Parathyroid adenoma (tissue), 2 donors: Measurements from ENCODE around the gene SFXN5.

Source experiments
- H2AFZ ChIP-seq: fragments of 300-600 bp; sonication (generic); one replicate; pipeline ENCODE4 v1.7.0; 2017; ENCODE audit warnings: antibody characterized with exemption, mild to moderate bottlenecking
- H3K27ac ChIP-seq: fragments of 300-600 bp; sonication (generic); one replicate; pipeline ENCODE4 v1.7.0; 2017
- H3K27me3 ChIP-seq: fragments of 300-600 bp; sonication (generic); one replicate; pipeline ENCODE4 v1.7.0; 2017; ENCODE audit warnings: low read length; ENCODE audit not compliant: control insufficient read depth, insufficient read depth
- H3K36me3 ChIP-seq: fragments of 300-600 bp; sonication (generic); one replicate; pipeline ENCODE4 v1.7.0; 2017; ENCODE audit warnings: low read length; ENCODE audit not compliant: control insufficient read depth, insufficient read depth
- H3K4me1 ChIP-seq: fragments of 300-600 bp; sonication (generic); one replicate; pipeline ENCODE4 v1.7.0; 2017; ENCODE audit warnings: control low read depth
- H3K4me2 ChIP-seq: fragments of 300-600 bp; sonication (generic); one replicate; pipeline ENCODE4 v1.7.0; 2017; ENCODE audit warnings: low read length
- H3K4me3 ChIP-seq: fragments of 300-600 bp; sonication (generic); one replicate; pipeline ENCODE4 v1.7.0; 2017; ENCODE audit warnings: low read depth, low read length
- H3K79me2 ChIP-seq: fragments of 300-600 bp; sonication (generic); one replicate; pipeline ENCODE4 v1.7.0; 2017; ENCODE audit warnings: control low read depth
- H3K9ac ChIP-seq: fragments of 300-600 bp; sonication (generic); one replicate; pipeline ENCODE4 v1.7.0; 2017; ENCODE audit warnings: mild to moderate bottlenecking
- H3K9me3 ChIP-seq: fragments of 300-600 bp; sonication (generic); one replicate; pipeline ENCODE4 v1.7.0; 2017; ENCODE audit warnings: low read length; ENCODE audit not compliant: control insufficient read depth
- TF ChIP-seq, protein P1 (sequence below): fragments of 300-600 bp; sonication (generic); IDR thresholded peaks from one replicate; pipeline ENCODE4 v1.7.0; 2017; ENCODE audit warnings: antibody characterized with exemption, mild to moderate bottlenecking
- donor health status: primary hyperparathyroidism.

The SFXN5 gene

DNA sequence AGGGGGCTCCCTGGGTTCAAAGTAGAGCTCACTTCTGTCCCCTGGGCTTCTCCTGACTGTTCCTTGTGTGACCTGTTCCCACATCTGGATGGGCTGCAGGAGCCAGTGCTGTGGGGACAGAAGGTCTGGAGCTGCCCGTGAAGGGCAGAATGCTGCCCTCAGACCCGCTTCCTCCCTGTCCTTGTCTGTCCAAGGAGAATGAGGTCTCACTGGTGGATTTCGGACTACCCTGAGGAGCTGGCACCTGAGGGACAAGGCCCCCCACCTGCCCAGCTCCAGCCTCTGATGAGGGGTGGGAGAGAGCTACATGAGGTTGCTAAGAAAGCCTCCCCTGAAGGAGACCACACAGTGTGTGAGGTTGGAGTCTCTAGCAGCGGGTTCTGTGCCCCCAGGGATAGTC is 138.7 kb downstream of the SFXN5 start:
- TF ChIP-seq, protein P1, sequence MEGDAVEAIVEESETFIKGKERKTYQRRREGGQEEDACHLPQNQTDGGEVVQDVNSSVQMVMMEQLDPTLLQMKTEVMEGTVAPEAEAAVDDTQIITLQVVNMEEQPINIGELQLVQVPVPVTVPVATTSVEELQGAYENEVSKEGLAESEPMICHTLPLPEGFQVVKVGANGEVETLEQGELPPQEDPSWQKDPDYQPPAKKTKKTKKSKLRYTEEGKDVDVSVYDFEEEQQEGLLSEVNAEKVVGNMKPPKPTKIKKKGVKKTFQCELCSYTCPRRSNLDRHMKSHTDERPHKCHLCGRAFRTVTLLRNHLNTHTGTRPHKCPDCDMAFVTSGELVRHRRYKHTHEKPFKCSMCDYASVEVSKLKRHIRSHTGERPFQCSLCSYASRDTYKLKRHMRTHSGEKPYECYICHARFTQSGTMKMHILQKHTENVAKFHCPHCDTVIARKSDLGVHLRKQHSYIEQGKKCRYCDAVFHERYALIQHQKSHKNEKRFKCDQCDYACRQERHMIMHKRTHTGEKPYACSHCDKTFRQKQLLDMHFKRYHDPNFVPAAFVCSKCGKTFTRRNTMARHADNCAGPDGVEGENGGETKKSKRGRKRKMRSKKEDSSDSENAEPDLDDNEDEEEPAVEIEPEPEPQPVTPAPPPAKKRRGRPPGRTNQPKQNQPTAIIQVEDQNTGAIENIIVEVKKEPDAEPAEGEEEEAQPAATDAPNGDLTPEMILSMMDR: no peak
- Histone ChIP-seq H3K79me2 (no peaks in the 10 kb centered on the region), H3K4me3 (no peak overlapping the region), H3K27me3 (no peaks in the 10 kb centered on the region), H3K4me1 (peaks cover 6% of the 10 kb centered on the region), H2AFZ (no peak overlapping the region), H3K9me3 (no peaks in the 10 kb centered on the region), H3K4me2 (no peak overlapping the region), H3K27ac (no peak overlapping the region), H3K9ac (no peak overlapping the region), H3K36me3 (no peaks in the 10 kb centered on the region)

DNA sequence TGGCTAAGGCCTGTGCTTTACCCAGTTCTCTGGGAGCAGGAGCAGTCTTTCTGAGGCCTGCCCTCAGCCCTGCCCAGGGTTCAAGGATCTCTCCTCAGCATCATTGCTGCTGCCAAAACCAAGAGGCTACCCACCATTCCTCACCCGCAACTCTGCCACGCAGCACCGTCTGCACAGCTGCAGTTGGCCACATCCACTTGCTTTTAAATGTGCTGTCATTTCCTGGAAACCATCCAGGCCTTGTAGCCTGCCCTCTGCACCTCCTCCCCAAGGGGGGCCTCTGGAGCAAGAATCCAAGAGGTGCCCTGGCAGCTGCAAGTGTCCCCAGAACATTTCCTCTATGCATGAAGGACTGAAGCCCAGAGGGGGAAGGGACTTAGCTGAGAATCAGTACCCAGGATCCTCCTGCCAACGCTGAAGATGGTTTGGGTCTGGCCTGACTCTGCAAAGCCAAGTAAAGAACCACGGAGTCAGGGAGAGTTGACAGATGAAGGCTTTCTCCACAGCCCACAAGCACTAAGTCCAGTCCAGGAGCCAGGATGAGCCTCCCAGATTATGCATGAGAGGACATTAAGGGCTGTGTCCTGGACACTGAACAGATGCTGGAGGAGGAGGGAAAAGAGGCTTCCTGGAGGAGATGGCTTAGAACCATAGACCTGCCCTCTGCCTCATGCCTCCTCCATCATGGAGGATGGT is 139.3 kb downstream of the SFXN5 start:
- no peaks in the 10 kb centered on the region for H3K79me2 ChIP-seq
- H3K27me3 ChIP-seq: no peaks in the 10 kb centered on the region
- no peak overlapping the region for H3K9ac ChIP-seq
- no peak overlapping the region for H2AFZ ChIP-seq
- H3K4me3 ChIP-seq: no peak overlapping the region
- H3K4me1 ChIP-seq: peaks cover 6% of the 10 kb centered on the region
- TF ChIP-seq, protein P1: no peak
- H3K36me3 ChIP-seq: no peaks in the 10 kb centered on the region
- H3K4me2 ChIP-seq: no peak overlapping the region
- no peaks in the 10 kb centered on the region for H3K9me3 ChIP-seq
- no peak overlapping the region for H3K27ac ChIP-seq

DNA sequence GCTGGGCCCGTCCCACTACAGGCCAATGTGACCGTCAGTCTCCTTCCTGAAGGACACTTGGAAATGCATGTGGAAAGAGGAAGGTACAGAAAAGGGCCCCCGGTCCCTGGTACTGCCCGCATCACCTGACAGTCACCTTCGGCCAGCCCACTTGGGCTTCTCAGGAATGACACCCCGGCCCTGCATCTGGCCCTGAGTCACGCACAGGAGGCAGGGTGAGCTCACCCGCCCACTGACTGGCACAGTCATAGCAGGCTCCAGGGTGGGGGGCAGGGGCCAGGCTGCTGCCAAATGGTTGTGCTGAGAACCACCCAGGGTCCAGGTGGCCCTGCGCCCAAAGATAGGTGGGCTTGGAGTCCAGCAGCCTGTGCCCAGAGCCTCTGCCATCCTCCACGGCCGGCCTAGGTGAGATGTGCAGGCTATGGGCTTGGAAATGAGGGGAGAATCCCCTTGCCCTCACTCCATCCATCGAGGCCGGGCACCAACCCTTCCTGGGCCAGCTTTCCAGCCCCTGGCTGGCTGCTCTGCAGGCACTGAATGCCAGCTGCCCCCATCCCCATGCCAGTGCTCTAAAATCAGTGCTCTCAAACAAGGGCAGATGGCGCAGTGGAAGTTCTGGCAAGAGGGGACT is 140.1 kb downstream of the SFXN5 start:
- H3K27ac ChIP-seq: no peak overlapping the region
- no peak overlapping the region for H2AFZ ChIP-seq
- H3K27me3 ChIP-seq: no peaks in the 10 kb centered on the region
- no peaks in the 10 kb centered on the region for H3K9me3 ChIP-seq
- TF ChIP-seq, protein P1: no peak
- H3K9ac ChIP-seq: no peak overlapping the region
- H3K4me3 ChIP-seq: no peak overlapping the region
- no peaks in the 10 kb centered on the region for H3K36me3 ChIP-seq
- no peaks in the 10 kb centered on the region for H3K79me2 ChIP-seq
- no peak overlapping the region for H3K4me2 ChIP-seq
- peaks cover 6% of the 10 kb centered on the region for H3K4me1 ChIP-seq

DNA sequence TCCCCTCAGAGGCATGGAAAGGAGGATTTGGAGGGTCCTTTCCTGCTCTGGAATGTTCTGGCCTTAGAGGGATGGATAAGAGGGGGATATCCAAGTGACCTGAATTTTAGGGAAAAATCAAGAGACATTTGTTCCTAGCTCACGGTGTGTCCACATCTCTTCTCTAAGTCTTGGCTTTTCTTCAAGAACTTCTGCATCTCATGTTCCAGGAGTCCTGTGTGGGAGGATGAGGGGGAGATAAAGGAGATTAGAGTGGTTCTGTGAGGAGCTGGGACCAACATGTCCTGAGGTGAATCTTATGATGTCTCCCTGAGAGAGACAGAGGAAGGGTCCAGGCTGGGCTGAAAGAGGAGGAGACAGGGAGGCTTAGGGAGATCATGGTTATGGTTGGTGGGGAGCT is 142.5 kb downstream of the SFXN5 start:
- Histone ChIP-seq H3K36me3 (no peaks in the 10 kb centered on the region), H3K4me1 (peaks cover 6% of the 10 kb centered on the region), H3K4me3 (no peak overlapping the region), H3K9me3 (no peaks in the 10 kb centered on the region), H3K27me3 (no peaks in the 10 kb centered on the region), H2AFZ (no peak overlapping the region), H3K27ac (no peak overlapping the region), H3K4me2 (no peak overlapping the region), H3K9ac (no peak overlapping the region), H3K79me2 (no peaks in the 10 kb centered on the region)
- TF ChIP-seq, protein P1: no peak
